HUDEP-2 (cell line): Measurements from ENCODE around the gene CLIP2.
"Not testable (repeated sequence)": the region's sequence is repeated elsewhere in the genome, so short reads cannot be mapped to it uniquely, and the experiment has no call there.

ENCODE experiments used
- DNase-seq, 76 experiments: peaks; one replicate each; lab custom pipeline; 2025; ENCODE audit not compliant: unreplicated experiment in 76 of 76; lab: John Stamatoyannopoulos, UW

CLIP2 gene

DNA sequence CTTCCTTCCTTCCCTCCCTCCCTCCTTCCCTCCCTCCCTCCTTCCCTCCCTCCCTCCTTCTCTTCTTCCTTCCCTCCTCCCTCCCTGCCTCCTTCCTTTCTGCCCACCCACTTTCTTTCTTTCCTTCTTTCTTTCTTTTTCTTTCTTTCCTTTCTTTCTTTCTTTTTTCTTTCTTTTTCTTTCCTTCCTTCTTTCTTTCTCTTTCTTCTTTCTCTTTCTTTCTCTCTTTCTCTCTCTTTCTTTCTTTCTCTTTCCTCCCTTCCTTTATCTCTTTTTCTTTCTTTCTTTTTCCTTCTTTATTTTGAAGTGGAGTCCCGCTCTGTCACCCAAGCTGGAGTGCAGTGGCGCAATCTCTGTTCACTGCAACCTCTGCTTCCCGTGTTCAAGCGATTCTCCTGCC, 130.8 kb downstream of the CLIP2 start:
- DNase-seq, result no peak

DNA sequence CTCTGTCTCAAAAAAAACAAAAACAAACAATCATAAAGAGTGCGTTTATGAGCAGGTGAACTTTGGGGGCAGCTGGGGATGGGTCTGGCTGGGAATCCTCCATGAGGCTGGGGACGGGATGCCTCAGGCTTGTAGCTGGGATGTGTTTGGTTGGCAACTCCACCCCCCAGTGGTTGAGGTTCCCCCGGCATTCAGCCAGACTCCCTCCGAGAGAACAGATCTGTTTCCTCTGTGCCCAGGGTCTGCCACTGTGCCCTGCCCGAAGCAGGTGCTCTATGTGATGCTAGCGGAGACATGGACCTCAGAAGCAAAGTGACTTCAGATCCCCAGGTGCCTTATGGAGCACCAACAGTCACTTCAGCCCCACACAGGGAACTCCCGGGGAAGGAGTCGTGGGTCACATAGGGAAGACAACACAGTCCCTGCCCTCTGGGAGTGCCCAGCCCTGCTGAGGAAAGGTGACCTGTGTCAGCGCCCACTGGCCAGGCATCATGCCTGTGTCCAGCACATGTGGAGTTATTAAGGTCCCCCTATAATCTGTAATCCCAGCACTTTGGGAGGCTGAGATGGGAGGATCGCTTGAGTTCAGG, 135.2 kb downstream of the CLIP2 start:
- no peak for DNase-seq

DNA sequence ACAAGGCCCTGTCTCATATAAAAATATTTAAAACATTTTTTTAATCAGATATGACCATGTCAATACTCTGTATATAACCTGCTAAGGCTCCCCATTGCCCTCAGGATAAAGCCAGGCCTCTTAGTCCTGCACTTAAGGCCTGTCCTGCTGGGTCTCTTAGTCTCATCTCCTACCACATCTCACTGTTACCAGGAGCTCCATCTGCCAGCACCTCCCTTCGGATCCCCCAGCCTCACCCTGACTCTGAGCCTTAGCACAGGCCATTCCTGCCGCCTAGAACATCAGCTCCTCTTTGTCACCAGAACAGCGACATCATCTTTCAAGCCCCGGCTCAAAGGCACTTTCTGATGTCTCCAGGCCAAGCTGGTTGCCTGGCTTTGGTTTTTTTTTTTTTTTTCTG, 138.8 kb downstream of the CLIP2 start:
- DNase-seq, result no peak

DNA sequence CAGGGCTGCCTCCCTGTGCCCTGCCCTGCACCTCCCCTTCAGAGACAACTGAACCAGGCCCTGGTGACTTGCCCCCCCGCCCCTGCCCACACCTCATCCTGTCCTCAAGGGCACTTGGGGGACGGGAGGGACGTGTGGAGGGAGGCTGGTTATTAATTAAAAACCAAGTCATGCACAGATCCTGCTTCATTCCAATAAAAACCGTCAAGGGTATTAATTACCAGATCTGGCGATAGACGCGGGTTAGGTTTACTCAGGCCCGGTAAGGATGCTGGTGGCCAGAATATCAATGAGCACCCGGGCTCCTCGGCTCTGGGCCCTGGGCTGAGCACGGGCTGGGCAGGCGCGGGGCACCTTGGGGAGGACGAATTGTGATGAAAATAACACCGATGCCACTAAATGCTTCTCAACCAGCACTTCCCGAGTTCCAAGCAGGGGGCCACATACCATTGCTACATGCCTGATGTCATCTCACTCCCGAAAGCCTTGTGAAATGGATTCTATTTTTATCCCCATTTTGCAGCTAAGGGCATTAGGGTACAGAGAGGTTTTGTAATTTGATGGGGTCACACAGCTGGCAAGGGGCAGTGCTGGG, 140.0 kb downstream of the CLIP2 start:
- no peak for DNase-seq

DNA sequence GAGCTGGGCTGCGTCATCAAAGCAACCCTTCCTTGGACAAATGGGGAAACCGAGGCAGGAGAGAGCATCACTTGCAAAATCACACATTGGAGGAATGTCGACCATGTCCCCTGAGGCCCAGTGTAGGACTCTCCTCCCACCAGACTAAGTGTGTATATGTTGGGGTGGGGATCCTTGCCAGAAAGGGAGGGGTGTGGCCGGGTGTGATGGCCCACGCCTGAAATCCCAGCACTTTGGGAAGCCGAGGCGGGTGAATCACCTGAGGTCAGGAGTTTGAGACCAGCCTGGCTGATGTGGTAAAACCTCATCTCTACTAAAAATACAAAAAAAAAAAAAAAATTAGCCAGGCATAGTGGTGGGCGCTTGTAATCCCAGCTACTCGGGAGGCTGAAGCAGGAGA, 141.2 kb downstream of the CLIP2 start:
- DNase-seq, result not testable (repeated sequence)

DNA sequence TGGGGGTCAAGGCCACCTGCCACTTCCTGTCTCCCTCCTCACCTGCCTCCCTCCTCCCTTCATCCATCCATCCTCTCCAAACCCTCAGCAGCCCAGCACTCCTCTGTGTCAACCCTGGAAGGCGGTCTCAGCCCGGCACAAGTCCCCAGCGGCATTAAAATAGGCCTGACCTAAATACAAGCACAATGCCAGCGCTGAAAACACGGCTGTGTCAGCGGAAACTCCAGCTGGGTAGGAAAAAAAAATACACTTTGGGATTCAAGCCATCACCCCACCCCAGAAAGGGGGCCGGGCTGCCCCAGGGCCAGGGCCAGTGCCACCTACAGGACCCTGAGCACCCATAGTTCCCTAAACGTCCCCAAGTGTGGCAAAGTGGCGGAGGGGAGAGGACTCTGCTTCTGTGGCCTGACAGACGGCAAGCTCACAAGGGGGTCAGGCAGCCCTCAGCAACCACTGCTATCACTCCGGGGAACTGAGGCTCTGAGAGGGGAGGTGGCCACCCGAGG, 141.8 kb downstream of the CLIP2 start:
- no peak for DNase-seq

DNA sequence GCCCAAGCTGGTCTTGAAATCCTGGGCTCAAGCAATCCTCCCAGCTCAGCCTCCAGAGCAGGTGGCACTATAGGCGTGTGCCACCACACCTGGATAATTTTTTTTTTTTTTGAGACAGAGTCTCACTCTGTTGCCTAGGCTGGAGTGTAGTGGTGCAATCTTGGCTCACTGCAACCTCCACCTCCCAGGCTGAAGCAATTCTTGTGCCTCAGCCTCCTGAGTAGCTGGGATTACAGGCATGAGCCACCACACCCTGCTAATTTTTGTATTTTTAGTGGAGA, 148.0 kb downstream of the CLIP2 start:
- DNase-seq, result not testable (repeated sequence)

DNA sequence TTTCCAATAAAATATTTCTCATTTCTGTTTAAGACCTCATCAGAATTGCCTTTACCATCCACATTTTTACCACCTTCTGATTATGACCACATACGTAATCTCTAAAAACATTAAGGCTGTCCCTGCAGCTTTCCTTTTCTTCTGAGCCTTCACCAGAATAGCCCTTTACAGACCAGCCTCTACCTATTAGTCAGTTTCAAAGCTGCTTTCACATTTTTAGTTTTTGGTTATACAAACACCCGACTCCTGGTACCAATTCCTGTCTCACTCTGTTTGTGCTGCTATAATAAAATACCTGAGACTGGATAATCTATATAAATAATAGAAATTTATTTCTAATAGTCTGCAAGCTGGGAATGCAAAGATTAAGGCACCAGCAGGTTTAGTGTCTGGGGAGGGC, 149.1 kb downstream of the CLIP2 start:
- no peak for DNase-seq

DNA sequence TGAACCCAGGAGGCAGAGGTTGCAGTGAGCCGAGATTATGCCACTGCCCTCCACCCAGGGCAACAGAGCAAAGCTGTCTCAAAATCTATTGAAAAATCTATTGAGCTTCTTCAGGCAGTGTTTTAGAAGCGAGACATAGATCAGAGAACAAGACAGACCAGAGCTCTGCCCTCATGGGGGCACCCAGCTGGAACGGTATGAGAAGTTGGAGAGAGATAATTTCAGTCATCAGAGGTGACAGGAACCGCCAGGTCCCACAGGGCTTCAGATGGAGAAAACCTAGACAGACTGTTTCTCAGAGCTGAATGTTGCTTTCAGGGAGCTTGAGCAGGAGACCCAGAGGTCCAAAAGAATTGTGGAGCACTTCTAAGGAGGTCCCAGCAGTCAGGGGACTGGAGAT, 150.3 kb downstream of the CLIP2 start:
- DNase-seq, result no peak

DNA sequence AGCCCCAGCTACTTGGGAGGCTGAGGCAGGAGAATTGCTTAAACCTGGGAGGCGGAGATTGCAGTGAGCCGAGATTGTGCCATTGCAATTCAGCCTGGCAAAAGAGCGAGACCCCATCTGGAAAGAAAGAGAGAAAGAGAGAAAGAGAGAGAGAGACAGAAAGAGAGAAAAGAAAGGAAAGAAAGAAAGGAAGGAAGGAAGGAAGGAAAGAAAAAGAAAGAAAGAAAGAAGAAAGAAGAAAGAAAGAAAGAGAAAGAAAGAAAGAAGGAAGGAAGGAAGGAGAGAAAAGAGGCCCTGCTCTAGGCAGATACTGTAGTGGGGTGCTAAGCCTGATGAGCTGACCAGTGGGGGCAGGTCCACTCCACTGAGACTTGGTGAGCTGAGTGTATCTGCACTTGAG, 150.9 kb downstream of the CLIP2 start:
- not testable (repeated sequence) for DNase-seq

DNA sequence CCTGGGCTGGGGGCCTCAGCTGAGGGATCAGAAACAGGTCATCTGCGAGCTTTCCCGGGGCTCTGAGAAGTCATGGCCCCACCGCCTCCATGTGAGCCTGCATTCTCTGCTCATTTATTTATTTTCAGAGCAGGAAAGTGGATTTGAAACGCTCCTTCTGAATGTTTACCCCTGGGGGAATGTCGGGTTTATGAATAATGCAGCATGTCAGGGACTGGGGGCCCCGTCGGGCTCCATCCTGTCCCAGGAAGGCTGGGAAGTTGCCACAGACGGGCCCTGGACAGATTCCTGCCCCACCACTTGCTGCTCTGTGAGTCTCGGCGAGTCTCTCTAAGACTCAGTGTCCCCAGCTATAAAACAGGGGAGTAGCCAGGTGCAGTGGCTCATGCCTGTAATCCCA, 152.6 kb downstream of the CLIP2 start:
- no peak for DNase-seq

DNA sequence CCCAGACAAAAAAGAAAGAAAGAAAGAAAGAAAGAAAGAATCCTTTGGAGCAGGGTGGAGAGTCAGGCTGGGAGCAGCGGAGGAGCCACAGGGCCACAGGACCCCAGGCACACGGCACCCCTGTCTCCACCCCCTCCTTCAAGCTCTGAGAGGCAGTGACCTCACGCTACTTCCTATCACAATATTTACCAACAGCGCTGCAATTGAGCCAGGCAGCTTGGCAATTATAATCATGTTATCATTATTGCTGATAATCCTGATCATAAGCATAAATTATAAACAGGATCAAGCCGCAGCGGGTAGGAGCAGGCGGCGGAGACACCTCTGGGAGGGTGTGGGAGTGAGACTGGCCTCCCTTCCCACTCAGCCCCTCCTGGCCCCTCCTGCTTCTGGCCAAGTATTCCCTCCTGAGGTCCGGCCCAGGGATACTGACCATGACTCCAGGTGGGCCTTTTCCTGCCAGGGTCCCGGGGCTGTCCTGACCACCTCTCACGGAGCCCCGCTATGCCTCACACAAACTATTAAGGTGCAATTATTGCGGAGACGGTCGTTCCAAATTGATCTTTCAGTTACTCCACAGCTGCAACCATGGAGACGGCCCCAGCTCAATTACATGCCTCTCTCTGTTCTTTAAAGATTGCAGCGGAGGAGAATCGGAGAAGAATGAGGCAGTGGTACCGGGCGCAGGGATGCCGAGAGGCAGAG, 154.5 kb downstream of the CLIP2 start:
- DNase-seq, result no peak

DNA sequence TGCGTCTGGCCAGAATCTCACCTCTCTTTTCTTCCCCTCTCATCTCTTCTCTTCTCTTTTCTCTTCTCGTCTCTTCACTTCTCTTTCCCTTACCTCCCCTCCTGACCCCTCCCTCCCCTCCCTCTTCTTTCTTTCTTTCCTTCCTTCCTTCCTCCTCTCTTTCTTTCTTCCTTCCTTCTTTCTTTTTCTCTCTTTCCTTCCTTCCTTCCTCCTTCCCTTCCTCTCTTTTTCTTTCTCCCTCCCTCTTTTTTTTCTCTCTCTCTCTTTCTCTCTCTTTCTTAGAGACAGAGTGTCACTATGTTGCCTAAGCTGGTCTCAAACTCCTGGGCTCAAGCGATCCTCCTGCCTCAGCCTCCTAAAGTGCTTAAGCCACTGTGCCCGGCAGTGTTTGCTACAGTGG, 159.9 kb downstream of the CLIP2 start:
- no peak for DNase-seq

DNA sequence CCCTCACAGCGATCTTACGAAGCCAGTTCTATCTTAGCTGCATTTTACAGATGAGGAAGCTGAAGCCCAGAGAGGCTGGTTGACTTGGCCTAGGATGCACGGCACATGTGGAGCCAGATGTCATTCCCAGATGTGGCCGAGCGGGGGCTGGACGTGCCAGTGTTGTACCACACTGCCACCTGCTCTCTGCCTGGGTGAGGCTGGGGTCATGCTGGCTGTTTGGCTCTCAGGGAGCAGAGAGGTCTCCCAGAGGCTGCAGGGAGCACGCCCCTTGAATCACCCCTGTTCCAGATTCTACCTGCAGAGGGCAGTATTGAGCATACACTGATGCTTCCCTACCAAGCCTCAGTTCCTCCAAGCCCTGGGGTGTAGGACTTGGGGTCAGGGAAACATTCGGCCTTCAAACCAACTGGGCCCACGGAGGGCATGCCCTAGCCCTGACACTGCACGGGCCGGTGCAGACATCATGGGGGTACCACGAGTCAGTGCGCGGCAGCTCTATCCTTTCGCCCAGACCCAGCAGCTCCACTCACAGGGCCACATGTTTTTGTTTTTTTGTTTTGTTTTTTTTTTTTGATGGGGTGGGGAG, 160.7 kb downstream of the CLIP2 start:
- peak in 60 of 76 experiments; percentile 3 to 77 (median 34) for DNase-seq

DNA sequence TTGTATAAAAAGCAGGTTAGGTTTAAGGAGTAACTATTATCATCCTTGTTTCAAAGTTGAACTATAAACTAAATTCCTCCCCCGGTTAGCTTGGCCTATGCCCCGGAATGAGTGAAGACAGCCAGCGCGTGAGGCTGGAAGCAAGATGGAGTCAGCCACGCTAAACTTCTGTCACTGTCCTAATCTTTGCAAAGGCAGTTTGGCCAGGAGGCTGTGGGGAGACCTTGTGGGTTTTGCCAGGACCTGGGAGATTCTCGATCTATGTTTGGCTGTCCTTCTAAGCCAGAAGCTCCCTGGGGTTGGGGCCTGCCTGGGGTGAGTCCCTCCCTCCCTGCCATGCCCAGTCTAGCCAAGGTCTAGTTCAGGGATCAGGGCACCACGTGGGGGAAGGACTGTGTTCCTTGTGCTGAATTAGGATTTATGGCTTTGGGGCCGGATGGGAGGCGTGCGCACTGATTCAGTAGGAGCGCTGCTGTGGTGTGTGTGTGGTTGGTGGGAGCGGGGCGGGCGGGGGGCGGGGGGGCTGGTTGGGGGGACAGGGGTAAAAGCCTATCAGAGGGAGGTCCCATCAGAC, 163.6 kb downstream of the CLIP2 start:
- no peak for DNase-seq

DNA sequence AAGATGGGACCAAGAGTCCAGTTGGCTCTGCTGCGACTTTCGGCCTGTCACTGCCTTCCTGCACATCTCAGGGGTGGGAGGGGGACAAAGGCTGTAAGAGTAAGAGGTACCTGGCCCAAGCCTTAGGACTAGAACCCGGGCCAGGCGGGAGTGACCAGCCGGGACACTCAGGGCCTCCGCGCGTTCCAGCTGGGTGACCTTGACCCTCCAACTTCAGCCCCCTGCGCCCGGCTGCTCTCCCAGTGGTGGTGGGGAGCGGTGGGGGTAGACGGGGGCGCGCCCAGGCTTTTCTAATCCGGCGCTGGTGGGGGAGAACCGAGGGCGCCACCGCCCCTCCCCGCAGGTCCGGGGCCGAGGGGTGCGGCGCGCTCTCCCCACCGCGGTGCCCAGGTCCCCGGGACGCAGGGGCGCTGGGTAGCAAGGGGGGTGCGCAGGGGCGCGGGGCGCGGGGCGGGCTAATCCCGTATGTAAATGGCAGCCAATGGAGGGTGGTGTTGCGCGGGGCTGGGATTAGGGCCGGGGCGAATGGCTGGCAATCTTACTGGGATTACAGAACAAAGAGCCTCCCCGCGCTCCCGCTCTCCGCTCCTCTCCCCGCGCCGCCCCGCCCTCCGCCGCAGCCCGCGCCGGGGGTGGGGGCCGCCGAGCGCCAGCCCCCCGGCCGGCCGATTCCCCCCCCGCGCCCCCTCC, 164.3 kb downstream of the CLIP2 start, which contains the start of gene GTF2IRD1:
TSS of gene GTF2IRD1 (plus strand) at position 585 of the 690 bp plus-strand sequence. CDS start 54,175 bp downstream, outside the sequence.
- DNase-seq, result peak in 21 of 76 experiments; percentile 7 to 60 (median 25)

DNA sequence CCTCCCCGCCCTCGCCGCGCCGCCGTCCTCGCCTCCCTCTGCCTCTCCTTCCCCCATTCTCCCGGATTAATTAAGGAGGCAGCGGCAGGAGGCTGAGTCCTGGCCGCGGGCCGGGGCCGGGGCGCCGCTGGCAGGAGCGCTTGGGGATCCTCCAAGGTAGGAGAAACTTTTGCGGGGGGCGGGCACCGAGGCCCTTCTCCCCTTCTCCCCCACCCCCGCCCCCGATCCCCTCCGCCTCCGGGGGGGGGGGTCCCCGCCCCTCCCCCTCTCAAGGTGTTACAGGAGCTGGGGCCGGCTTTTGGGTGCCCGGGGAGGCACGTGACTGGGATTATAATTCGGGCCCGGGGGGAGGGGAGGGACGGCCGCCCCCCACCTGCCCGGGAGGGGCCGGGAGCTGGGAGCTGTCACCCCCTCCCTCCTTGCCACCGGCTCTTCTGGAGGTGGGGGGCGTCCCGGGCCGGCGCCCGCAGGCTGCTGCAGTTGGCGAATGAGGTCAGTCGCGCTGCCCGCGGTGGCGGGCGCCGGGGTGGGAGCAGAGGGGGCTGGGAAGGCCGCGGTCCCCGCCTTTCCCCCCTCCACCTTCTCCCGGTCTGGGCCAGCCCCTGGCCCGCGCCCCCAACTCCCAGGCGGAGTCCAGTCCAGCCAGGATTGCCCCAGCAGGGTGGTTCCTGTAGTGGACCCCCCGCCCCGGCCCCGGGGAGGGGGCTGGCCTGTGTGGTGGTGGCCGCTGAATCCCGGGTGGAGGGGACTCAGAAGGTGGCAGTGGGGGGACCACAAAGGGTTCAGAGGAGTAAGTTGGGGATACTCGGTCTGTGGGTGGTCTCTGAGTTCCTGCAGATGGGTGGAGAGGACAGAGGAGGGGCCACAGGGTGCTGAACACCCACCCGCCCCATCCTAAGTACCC, 165.1 kb downstream of the CLIP2 start:
- DNase-seq, result no peak

DNA sequence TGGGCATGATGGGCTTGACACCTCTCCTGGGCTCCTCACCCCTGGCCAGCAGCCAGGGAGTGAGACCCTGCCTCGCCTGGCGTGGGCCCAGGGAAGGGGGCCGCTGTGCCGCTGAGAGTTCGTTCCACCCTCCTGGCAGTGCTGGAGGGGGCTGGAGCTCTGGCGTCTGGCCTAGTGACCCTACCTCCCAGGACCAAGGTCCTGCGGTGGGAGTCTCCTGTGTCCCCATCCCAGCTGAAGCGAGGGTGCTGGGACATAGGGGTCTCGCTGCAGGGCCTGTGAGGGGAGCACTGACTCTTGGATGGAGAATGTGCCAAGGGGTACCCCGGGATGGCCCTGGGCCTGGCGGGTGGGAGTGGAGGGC, 165.7 kb downstream of the CLIP2 start:
- no peak for DNase-seq

DNA sequence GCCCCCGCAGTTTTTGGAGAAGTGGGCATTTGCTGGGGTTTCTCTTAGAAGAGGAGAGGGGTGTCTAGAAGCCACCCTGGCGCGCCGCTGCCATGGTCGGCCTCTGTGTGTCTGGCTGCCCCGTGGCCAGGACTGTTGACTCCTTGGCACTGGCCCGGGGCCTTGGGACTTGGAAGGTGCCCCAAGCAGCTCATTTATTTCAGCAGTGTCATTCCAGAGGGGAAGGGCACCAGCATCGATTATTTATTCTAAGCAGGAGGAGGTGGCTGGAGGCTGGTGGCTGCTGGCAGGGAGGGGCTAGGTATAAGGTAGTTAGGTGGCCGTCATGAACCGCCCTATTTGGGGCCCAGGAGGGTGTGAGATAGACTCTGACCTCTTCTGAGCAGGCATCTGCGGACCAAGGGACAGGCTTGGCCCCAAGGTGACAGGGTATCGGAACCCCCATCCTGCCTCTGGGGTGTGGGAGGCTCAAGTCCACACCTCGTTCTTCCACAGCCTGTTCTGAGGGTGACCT, 166.1 kb downstream of the CLIP2 start:
- DNase-seq, result no peak
